ENCODE measurements around the gene SKP1.
"Not testable (repeated sequence)": the region's sequence is repeated elsewhere in the genome, so short reads cannot be mapped to it uniquely, and the experiment has no call there.

The SKP1 gene

DNA sequence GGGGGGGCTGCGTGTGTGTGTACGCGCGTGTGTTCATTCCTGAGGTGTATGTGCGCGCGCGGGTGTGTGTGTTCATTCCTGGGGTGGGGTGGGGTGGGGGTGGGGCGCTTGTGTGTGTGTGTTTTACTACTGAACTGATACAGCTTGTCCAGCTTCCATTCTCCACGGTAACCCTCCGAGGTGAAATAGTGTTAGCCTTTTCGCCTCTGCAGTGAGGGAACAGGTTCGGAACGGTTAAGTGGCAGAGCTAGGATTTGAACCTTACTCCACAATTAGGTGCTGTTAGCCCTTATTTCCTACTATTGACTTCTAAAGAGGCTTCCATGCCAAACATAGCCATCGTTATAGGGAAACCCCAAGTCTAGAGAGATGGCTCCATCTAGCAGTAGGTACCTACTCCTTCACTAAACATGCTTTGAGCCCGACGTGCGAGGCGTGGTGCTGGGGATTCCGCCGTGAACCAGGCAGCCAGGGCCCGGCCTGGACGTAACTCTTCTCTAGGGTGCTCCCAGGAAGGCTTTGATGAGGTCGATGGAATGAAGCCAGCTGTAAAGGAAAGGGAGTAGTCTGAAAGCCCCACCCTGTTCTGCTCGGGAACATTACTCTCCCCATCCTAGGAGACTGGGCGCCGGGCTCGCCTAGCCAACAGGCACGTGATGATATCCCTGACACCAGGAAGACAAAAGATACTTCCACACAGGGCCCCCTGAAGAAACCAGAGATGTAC is 782 bp upstream of the SKP1 start:
- DNase-seq: no peak

GRCh38 chr5:134175921-134176510 is 734 bp downstream of the SKP1 start:
- DNase-seq: peak; percentile 46

DNA sequence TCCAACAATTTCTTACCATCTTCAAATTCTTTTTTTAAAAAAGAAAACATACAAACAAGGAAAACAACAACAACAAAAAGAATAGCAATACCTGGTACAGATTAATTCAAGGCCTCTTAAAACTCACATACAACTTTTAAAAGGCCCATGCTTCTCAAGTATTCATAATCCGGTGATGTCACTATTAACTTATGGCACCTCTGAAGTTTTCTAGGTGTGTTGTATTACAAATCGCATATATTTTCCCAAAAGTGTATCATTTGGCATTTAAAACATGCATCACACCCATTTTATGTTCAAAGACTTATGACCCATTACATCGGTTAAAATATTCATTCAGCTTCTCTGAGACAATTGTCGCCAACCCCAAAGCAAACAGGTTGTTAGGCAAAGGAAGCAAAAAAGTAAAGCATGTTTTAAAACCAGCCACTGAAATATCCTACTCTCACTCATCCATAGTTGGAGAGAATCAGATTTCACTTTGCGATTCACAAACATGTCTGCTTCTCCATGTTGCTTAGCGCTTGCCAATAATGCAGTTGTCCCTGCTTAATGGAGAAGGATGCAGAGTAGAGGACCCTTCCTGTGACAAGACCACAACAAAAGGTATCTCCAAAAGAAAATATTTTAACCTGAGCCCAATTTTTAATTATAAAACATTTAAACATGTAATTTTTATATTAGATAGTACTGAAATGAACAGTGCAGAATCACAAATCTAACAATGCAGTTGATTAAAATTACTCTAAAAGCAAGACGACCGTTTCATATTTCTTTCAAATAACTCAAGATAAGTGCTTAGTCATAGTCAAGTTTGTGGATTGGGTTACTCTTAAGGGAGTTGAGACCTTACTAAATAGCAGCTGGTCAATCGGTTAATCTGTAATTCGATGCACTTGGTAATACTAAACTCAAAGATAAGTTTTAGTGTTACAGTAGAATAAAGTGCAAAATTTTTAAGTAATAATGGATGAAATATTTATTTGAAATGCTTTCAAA is 1.6 kb downstream of the SKP1 start:
- no peak for DNase-seq

- no peak for DNase-seq
Observed at GRCh38 chr5:134171972-134172371, 4.8 kb downstream of the SKP1 start.

DNA sequence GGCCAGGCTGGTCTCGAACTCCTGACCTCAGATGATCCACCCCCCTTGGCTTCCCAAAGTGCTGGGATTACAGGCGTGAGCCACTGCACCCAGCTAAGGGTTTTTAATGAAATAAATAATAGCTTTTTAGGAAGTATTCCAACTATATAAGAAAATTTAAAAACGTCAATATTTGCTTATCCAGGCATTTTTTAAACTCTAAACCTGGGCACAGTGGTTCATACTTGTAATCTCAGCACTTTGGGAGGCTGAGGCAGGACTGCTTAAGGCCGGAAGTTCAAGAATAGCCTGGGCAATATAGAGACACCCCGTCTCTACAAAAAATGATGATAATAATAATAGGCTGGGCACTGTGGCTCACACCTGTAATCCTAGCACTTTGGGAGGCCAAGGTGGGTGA is 14.2 kb downstream of the SKP1 start:
- DNase-seq: no peak

GRCh38 chr5:134161513-134162395 is 15.0 kb downstream of the SKP1 start:
- DNase-seq: no peak

DNA sequence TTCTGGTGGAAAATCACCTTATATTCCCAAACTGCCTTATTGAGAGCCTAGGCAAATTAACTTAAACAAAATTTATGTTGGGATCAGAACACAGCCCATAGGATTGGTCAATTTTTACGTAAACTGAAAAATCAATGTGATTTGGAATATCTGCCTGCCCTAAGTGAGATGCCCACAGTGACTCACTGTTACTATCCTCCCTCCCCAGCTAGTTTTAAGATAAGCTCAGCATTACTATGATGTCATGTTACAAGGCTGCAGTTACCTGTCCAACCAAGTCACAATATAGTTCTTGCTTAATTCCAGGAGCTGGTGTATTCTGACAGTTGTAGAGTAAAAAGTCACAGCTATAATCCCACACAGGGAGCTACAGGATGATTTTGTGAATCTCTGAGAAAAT is 23.1 kb downstream of the SKP1 start:
- DNase-seq: no peak

- DNase-seq: no peak
Observed at GRCh38 chr5:134153241-134153640, 23.5 kb downstream of the SKP1 start.

DNA sequence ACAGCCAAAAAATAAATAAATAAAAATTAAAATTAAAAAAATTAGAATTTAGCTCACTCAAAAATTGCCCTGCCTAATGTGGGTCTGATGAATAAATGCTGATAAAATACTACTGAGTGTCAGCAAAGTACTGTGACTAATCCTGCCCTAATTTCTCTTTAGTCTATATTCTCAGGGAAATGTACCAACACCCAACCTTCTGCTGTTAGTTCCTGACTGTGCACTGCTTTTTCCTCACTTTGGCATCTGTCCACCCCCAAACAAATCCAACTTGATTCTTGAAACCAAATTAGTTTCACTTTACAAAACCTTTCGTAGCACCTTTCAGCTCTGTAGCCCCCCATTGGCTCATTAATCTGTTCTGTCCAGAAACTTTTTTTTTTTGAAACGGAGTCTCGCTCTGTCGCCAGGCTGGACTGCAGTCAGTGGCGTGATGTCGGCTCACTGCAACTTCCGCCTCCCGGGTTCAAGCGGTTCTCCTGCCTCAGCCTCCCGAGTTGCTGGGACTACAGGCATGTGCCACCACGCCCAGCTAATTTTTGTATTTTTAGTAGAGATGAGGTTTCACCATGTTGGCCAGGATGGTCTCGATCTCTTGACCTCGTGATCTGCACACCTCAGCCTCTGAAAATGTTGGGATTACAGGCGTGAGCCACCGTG is 24.4 kb downstream of the SKP1 start:
- DNase-seq: not testable (repeated sequence)

DNA sequence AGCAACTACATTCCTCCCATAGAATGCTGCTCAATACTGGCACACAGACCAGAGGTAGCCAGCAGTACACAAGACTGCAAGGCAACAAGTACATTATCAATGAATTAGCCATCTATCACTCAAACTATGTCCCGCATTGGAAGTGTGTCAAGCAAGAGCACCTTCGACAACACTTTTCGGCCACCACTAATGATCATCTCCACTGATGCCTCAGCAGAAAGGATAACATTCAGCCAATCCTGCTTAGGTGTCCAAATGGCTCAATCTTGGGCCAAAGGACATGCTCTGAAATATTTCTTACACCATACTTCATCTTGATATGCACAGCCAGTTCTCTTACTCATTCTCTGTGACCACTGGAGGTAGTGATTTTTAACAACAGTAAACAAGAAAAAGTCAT is 25.0 kb downstream of the SKP1 start:
- no peak for DNase-seq

DNA sequence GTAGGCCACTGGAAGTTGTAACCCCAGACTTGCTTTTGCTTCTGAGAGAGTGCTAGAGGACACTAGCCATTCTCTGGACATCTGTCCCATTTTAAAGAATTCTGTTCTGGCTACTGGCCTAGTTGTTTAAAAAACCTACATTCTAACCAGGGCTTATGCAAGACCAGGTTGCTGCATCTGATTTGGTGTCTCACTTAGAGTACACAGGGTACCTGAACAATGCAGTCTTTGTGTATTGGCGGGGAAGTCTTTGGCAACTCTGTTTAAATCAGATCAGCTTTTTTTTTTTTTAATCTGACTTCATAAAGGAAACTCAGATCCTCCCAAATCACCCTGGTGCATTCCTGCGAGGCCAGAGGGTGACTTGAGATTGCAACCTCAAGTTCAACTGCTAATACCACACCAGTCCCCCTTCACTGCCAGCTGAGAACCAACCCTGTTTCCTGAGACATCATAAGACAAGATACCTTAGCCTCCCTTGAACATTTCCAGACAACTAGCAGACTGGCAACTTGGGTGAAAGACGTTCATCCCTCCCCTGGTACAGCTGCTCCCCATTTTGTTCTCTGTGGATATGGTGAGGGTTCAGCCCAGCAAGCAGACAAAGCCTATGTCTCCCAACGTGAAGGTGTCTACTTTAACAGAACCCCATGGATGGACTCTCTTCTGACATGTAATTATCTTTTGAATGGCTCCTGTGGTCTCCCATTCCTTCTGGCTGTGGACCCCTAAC is 27.0 kb downstream of the SKP1 start:
- DNase-seq: no peak

DNA sequence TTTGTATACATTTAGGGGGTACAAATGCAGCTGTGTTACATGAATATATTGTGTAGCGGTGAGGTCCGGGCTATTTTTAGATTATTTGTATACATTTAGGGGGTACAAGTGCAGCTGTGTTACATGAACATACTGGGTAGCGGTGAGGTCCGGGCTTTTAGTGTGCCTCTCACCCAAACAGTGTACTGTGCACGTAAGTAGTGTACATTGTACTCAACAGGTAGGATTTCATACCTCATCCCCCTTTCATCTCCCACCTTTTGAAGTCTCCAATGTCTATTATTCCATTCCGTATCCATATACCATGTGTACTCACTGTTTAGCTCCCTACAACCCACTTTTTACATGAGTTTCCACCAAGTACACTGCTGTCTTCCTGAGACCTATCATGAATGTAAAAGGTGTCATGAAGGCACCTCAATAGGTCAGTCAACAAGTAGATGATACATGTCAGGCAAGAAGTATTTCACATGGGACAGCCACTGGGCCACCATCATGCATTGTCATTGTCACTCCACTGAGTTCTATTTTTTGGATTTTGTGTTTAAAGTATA is 27.7 kb downstream of the SKP1 start:
- no peak for DNase-seq

DNA sequence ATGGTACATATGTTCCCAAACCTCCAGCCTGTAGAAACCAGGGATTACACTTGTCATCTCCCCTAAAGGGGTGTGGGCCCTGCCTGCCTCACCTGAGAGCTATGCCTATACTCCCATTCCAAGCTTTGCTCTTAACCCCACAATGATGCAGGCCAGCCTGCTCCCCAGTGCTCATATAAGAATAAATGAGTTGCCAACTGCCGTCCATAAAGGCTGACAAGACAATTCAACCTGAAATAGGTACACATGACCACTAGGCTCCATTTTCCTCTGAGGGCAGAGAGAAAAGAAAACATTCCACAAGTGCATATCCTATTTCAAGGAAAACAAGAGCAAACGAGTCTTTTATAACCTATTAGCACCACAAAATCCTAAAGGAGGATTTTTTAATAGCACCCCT is 28.4 kb downstream of the SKP1 start:
- no peak for DNase-seq

DNA sequence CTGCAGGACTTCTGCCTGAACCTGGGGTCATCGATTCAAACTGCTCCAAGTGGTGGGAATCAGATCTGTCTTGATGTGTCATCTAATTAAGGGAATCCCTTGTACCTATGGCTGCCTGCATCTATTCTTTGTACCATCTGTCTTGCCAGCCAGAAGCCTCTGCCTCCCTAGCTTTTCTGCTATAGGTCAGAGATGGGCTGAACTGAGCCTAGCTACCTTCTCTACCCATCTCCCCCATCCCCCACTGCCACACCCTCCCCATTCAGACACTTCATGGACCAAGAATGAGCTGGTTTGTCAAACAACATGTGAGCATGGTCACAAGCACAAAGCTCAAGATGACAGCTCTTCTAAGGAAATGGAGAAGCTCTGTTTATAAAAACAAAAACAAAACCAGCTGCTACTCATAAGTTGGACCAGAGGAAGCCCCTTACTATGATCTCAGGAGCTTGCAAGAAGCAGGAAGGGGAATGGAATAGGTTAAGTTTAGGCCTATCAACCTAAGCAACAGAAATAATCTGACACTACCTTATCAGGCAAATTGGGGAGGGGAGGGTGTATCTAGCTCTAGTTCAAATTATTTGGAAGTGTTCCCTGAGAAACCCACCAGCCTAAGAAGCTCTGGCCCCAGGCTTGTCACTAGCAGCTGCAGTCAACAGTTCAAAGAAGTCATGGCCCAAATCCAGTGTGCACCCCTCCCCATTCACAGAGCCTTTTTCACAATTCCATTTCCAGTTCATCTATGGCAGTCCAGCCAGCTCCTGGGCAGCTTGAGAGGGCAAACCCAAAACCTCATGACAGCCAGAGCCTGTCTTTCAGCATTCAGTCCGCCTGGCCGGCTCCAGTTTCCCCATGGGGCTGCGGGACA is 29.9 kb downstream of the SKP1 start:
- no peak for DNase-seq

- no peak for DNase-seq
Observed at GRCh38 chr5:134145779-134146581, 30.8 kb downstream of the SKP1 start.

GRCh38 chr5:134145041-134145757 is 31.6 kb downstream of the SKP1 start:
- no peak for DNase-seq

GRCh38 chr5:134143944-134144941 is 32.5 kb downstream of the SKP1 start:
- no peak for DNase-seq
